ENCODE data around the gene REX1BD. TPM values are rescaled to one million over a fixed set of nuclear protein-coding genes. Genes with fewer than 3 reads are reported as not detected.

REX1BD gene
- total and polyA plus RNA-seq, 11 donors = 42.9 to 205 (median 68.2) TPM

DNA sequence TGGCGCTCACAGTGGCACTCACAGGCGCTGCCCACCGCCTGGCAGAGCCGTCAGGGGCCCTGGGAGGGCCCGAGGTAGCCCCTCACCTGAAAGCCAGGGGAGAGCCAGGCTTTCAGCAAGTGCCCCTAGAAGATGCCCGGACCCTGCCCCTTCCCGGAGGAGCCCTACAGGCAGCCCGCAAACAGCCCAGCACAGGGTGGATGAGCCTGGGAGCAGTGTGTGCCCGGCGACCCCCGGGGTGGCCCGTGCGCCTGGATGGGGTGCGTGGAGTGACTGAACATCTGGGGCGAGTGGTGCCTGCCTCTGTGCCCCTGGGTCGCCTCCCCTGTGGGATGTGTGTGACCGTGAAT lies 16.6 kb downstream of the REX1BD start:
- H3K4me1 ChIP-seq = peaks cover 0 to 43% (median 15%) of the 10 kb centered on the region in 12 donors
- no peak for TF ChIP-seq POLR2A (IDR thresholded peaks at IDR 0.05)
- no peak for TF ChIP-seq CTCF (IDR thresholded peaks at IDR 0.05)
- DNase-seq = no peak
- H3K9me3 ChIP-seq = no peaks in the 10 kb centered on the region
- intact Hi-C loops (cut with DNase I) = no loop called here
- H3K36me3 ChIP-seq = no peaks in the 10 kb centered on the region
- WGBS, 4 donors = 7 to 16% (median 9%) methylated on average over 6 to 17 of the region's 17 CpGs
- H3K4me3 ChIP-seq = peak overlapping the region in 8 of 12 donors; percentile 7 to 51 (median 44)
- peaks cover 31 to 94% (median 71%) of the 10 kb centered on the region in 9 donors for H3K27me3 ChIP-seq
- no peak for ATAC-seq
- H3K27ac ChIP-seq = peak overlapping the region in 2 of 12 donors; percentile 13 to 15

DNA sequence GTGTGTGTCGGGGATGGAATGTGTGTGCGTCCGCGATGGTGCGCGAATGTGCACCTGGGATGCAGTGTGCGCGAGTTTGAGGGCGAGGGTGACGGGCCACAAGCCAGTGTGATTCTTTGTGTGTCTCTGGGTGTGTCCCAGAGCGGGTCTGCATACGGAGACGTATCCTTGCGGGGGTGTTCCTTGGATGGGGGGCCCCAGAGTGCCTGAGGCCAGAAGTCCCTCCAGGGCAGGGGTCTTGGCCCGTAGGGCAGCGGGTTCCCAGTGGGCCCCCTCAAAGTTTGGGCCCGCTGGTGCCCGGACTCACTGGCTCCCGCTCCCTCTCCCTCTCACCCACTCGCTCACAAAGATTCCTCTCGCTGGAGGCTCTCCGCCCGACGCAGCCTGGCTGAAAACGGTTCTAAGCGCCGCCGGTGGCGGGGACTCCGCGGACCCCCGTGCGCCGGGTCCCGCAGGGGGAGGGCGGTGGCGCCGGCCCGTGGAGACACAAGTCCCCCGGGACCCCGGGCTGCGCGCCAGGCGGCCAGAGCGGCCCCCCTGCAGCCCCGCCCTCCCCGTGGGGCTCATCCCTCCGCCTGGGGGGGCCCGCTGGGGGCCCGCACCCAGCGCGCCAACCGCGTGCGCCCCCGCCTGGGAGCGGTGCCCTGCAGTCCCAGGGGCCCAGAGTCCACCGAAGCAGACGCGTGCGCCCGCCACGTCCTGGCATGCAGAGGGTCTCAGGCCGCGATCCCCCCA lies 17.1 kb downstream of the REX1BD start:
- H3K27me3 ChIP-seq = peaks cover 36 to 94% (median 76%) of the 10 kb centered on the region in 9 donors
- peaks cover 0 to 47% (median 17%) of the 10 kb centered on the region in 12 donors for H3K4me1 ChIP-seq
- H3K36me3 ChIP-seq = no peaks in the 10 kb centered on the region
- 1 to 3% (median 2%) methylated on average over 25 to 65 of the region's 65 CpGs for WGBS, 4 donors
- H3K9me3 ChIP-seq = no peaks in the 10 kb centered on the region
- ATAC-seq (no peak), DNase-seq (no peak)
- peak overlapping the region in 9 of 12 donors; percentile 7 to 51 (median 42) for H3K4me3 ChIP-seq
- TF ChIP-seq POLR2A (IDR thresholded peaks at IDR 0.05) (no peak), CTCF (IDR thresholded peaks at IDR 0.05) (no peak)
- peak overlapping the region in 2 of 12 donors; percentile 13 to 15 for H3K27ac ChIP-seq
- intact Hi-C loops (cut with DNase I) = no loop called here

- Histone ChIP-seq H3K27ac (peak within 1 kb of the TSS in 2 of 12 donors; percentile 7 to 13), H3K4me3 (peak within 1 kb of the TSS in 10 of 12 donors; percentile 7 to 51 (median 40)), H3K36me3 (no peaks in the 10 kb centered on the region), H3K9me3 (no peaks in the 10 kb centered on the region), H3K4me1 (peaks cover 0 to 56% (median 25%) of the 10 kb centered on the region in 12 donors), H3K27me3 (peaks cover 41 to 95% (median 82%) of the 10 kb centered on the region in 9 donors)
- intact Hi-C loops (cut with DNase I) = no loop called here
- DNase-seq (no peak), ATAC-seq (peak in 1 of 4 donors; percentile 11)
- TF ChIP-seq POLR2A (IDR thresholded peaks at IDR 0.05) = no peak
- WGBS, 4 donors = 1 to 3% (median 2%) methylated on average over 11 to 108 of the region's 116 CpGs
These were observed 18.0 kb downstream of the REX1BD start, which contains the start of gene CRLF1 for GRCh38 chr19:18606281-18607225. Gene CRLF1 (minus strand): TSS chr19:18606799. CDS start chr19:18606656, 143 bp downstream.

GRCh38 chr19:18607226-18608101 lies 18.9 kb downstream of the REX1BD start:
- Histone ChIP-seq H3K4me3 (peak overlapping the region in 8 of 12 donors; percentile 15 to 51 (median 36)), H3K4me1 (peaks cover 0 to 65% (median 33%) of the 10 kb centered on the region in 12 donors), H3K27me3 (peaks cover 50 to 95% (median 90%) of the 10 kb centered on the region in 9 donors), H3K36me3 (no peaks in the 10 kb centered on the region), H3K27ac (no peak overlapping the region), H3K9me3 (no peaks in the 10 kb centered on the region)
- DNase-seq (no peak), ATAC-seq (peak in 2 of 4 donors; percentile 7 to 35)
- TF ChIP-seq POLR2A (IDR thresholded peaks at IDR 0.05) = no peak
- intact Hi-C loops (cut with DNase I) = no loop called here
- WGBS, 4 donors = 1 to 2% (median 2%) methylated on average over 53 to 68 of the region's 68 CpGs

All from heart left ventricle (tissue), 16 donors.